Astrocyte of the cerebellum (primary cell): ENCODE measurements around the gene TMCC2.

Experiments
- DNase-seq: peaks from one replicate; pipeline ENCODE4 v3.0.0-alpha.2; 2011; ENCODE audit warnings: low read depth
- H3K4me3 ChIP-seq: 2 replicates; pipeline ENCODE4 v1.5.1; 2011; ENCODE audit warnings: mild to moderate bottlenecking, low read depth, low read length, moderate library complexity
- CTCF ChIP-seq: IDR thresholded peaks from 2 replicates; pipeline ENCODE4 v1.5.1; 2012; ENCODE audit warnings: low read length, low read depth, moderate library complexity, mild to moderate bottlenecking; ENCODE audit errors: missing control alignments
- in situ Hi-C: cut with HindIII; loops from 2 replicates; pipeline ENCODE4 v1.10.0; 2017; ENCODE audit warnings: low sequenced_read_pairs

Gene TMCC2

GRCh38 chr1:205287076-205287475, 59.3 kb downstream of the TMCC2 start:
- no peak for TF ChIP-seq CTCF
- H3K4me3 ChIP-seq = no peak overlapping the region
- DNase-seq = no peak
- in situ Hi-C loops = no loop called here

GRCh38 chr1:205287767-205288559, 60.2 kb downstream of the TMCC2 start:
- TF ChIP-seq CTCF = no peak
- in situ Hi-C loops = no loop called here
- DNase-seq = no peak

GRCh38 chr1:205291596-205291995, 63.9 kb downstream of the TMCC2 start:
- in situ Hi-C loops = no loop called here
- no peak for TF ChIP-seq CTCF
- DNase-seq = no peak

More at GRCh38 chr1:205287767-205288559, 60.2 kb downstream of the TMCC2 start:
- no peak overlapping the region for H3K4me3 ChIP-seq

DNA sequence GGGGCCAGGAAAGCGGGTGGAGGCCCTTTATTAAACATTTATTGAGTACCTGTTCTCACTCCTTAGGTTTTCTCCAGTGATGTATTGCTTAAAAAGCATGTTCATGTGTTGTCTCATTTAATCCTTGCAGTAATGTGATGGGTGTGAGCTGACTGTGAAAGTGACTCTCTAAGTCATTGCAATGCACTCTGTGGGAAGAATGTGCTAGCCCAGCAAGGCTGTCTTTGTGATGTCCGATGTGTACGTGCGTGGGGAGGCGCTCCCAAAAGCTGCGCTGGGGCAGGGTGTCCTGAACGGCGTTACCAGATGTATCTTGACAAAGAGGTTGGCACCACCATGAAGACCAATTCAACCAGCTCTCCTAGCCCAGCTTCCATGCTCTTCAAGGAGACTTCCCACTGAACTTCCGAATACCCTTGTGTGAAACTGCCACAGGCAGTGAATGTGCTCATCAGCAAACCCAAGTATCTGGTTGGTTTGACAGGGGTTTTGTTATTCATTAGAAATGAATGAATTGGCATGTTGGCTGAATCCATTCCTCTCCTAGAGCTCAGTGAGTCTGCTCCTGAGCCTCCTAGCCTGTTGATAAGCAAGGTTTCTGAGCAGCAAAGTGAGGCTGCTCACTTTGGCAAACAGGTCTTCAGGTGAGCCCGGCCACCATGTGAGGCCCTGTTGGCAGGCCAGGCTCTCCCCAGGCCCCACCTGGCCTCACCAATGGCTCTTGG, 65.8 kb downstream of the TMCC2 start:
- no peak for DNase-seq
- no peak for TF ChIP-seq CTCF
- H3K4me3 ChIP-seq = no peak overlapping the region
- in situ Hi-C loops = no loop called here

More at GRCh38 chr1:205291596-205291995, 63.9 kb downstream of the TMCC2 start:
- no peak overlapping the region for H3K4me3 ChIP-seq

- H3K4me3 ChIP-seq = no peak overlapping the region
- in situ Hi-C loops = no loop called here
- no peak for DNase-seq
- TF ChIP-seq CTCF = no peak
These were observed 66.6 kb downstream of the TMCC2 start for GRCh38 chr1:205294175-205294917.

DNA sequence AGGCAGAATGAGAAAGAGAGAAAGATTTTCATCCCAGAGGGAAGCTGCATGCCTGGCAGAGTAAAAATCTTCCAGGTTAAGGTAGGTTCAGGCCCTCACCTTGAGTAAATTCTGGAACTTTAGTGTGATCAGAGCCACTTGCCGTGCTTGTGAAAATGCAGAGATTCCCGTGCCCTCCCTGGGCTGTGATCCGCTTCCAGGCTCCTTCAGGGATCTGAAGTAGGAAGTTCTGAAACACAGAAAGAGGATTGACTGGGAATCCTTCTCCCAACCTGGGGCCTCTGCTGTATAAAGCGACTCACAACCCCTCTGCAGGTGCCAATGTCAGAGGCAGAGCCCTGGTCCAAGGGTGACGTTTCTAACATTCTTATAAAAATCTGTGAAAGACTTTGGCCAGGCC, 67.2 kb downstream of the TMCC2 start:
- DNase-seq = no peak
- H3K4me3 ChIP-seq = no peak overlapping the region
- in situ Hi-C loops = no loop called here
- no peak for TF ChIP-seq CTCF
